Measurements from ENCODE around the gene DDHD1.

DDHD1 gene

DNA sequence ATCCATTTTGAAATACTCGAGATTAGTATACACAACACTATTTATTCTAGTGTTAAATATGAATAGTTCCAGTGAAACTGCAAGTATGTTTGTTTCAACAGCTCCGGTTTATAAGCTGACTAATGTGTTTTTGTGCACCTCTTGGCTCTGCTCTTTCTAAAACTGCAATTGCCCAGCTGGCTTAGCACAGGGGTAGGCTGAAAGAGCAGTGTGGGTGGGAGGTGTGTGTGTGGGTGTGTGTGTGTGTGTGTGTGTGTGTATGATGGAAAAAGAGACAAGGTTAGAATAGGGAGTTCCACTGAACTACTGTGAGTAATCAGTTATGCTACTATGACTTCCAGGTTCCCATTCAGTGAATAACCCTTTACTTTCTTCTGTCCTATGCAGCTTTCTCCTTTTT lies 37.8 kb upstream of the DDHD1 start:
- no peak overlapping the region for H3K18ac ChIP-seq (ENCODE audit: low read depth in 1 of 2, low read length in 2 of 2)

DNA sequence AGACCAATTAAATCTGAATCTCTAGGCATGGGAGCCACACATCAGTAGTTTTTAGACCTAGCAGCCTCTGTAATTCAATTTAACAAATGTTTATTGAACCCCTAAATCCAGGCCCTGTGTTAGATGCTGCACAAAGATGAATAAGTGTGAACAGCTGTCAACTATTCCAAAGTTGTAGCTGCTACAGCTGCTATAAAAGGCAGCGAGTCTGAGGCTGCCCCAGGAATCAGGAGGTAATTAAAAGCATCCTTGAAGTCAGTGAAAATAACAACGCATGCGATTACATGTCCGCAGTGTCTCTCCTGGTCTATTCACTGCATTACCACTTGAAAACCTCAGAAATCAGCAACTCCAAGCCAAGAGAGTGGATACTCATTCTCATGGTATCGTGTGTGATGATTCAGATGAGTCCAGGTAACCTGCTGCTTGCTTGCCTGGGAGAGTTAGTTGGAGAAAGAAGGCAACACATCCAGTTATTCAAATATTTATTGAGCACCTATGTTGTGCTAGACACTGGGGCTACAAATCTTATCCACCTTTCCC lies 34.9 kb upstream of the DDHD1 start:
- Histone ChIP-seq H3K27ac (ENCODE audit: low read length, poor library complexity, severe bottlenecking) (no peak overlapping the region), H2AK5ac (ENCODE audit: low read length, severe bottlenecking) (no peak overlapping the region), H4K91ac (ENCODE audit: low read length) (no peak overlapping the region), H2BK5ac (ENCODE audit: low read depth, low read length, poor library complexity, severe bottlenecking) (no peak overlapping the region), H3K4me3 (ENCODE audit: insufficient read depth in 1 of 2, low read depth in 1 of 2, low read length in 2 of 2) (no peak overlapping the region), H3K4me2 (ENCODE audit: low read length, poor library complexity, severe bottlenecking) (no peak overlapping the region), H3K27me3 (ENCODE audit: control insufficient read depth in 1 of 2, insufficient read depth in 1 of 2, low read length in 2 of 2) (no peaks in the 10 kb centered on the region), H3K9me3 (ENCODE audit: control insufficient read depth, low read length) (no peaks in the 10 kb centered on the region), H4K8ac (ENCODE audit: low read length) (no peak overlapping the region), H3K36me3 (ENCODE audit: control insufficient read depth in 1 of 2, insufficient read depth in 2 of 2, low read depth in 1 of 2, low read length in 2 of 2) (no peaks in the 10 kb centered on the region), H3K9ac (ENCODE audit: low read length) (no peak overlapping the region), H2BK12ac (ENCODE audit: low read length in 2 of 2) (no peak overlapping the region), H3K23ac (ENCODE audit: low read length in 2 of 2) (no peak overlapping the region), H2BK120ac (ENCODE audit: low read depth, low read length) (no peak overlapping the region), H2BK15ac (ENCODE audit: low read depth, poor library complexity, severe bottlenecking) (no peak overlapping the region), H3K14ac (ENCODE audit: low read length in 2 of 2) (no peak overlapping the region), H3K4me1 (ENCODE audit: control insufficient read depth, insufficient read depth, low read depth, low read length) (peaks cover 1% of the 10 kb centered on the region), H3K79me1 (replicated peaks; ENCODE audit: low read length, poor library complexity, severe bottlenecking) (no peaks in the 10 kb centered on the region), H3K18ac (ENCODE audit: low read depth in 1 of 2, low read length in 2 of 2) (no peak overlapping the region), H3K4ac (ENCODE audit: low read depth in 1 of 2, low read length in 2 of 2) (no peak overlapping the region), H2AFZ (ENCODE audit: low read depth, low read length) (no peak overlapping the region)
- WGBS: 74% methylated on average over 4 of the region's 5 CpGs
- no peak for DNase-seq

More for the DNA sequence above, 37.8 kb upstream of the DDHD1 start:
- no peak for DNase-seq
- Histone ChIP-seq H2AK5ac (ENCODE audit: low read length, severe bottlenecking) (no peak overlapping the region), H4K91ac (ENCODE audit: low read length) (no peak overlapping the region), H2AFZ (ENCODE audit: low read depth, low read length) (no peak overlapping the region), H3K4me1 (ENCODE audit: control insufficient read depth, insufficient read depth, low read depth, low read length) (no peaks in the 10 kb centered on the region), H3K4me3 (ENCODE audit: insufficient read depth in 1 of 2, low read depth in 1 of 2, low read length in 2 of 2) (no peak overlapping the region), H3K9me3 (ENCODE audit: control insufficient read depth, low read length) (no peaks in the 10 kb centered on the region), H3K4me2 (ENCODE audit: low read length, poor library complexity, severe bottlenecking) (no peak overlapping the region), H3K27ac (ENCODE audit: low read length, poor library complexity, severe bottlenecking) (no peak overlapping the region), H3K23ac (ENCODE audit: low read length in 2 of 2) (no peak overlapping the region), H2BK15ac (ENCODE audit: low read depth, poor library complexity, severe bottlenecking) (no peak overlapping the region), H3K27me3 (ENCODE audit: control insufficient read depth in 1 of 2, insufficient read depth in 1 of 2, low read length in 2 of 2) (no peaks in the 10 kb centered on the region), H2BK12ac (ENCODE audit: low read length in 2 of 2) (no peak overlapping the region), H2BK5ac (ENCODE audit: low read depth, low read length, poor library complexity, severe bottlenecking) (no peak overlapping the region), H3K36me3 (ENCODE audit: control insufficient read depth in 1 of 2, insufficient read depth in 2 of 2, low read depth in 1 of 2, low read length in 2 of 2) (no peaks in the 10 kb centered on the region), H3K14ac (ENCODE audit: low read length in 2 of 2) (no peak overlapping the region), H3K4ac (ENCODE audit: low read depth in 1 of 2, low read length in 2 of 2) (no peak overlapping the region), H4K8ac (ENCODE audit: low read length) (no peak overlapping the region), H2BK120ac (ENCODE audit: low read depth, low read length) (no peak overlapping the region), H3K79me1 (replicated peaks; ENCODE audit: low read length, poor library complexity, severe bottlenecking) (no peaks in the 10 kb centered on the region), H3K9ac (ENCODE audit: low read length) (no peak overlapping the region)
- WGBS: 89% methylated on average over 1 of the region's 2 CpGs

DNA sequence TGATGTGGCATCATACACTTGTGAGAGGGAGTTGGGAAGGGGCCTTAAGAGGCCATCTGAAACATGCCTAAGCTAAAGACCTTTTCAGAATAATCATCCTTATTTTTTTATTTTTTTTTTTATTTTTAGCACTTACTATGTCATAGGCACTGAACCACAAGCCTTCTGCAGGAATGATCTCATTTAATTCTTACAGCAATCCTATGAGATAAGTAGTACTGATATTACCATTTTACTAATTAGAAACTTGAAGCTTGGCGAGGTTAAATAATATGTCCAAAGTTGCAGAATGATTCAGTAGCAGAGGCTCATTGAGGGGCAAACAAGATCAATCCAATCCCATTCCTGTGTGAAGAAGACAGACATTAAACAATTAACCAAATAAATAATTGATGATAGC lies 33.4 kb upstream of the DDHD1 start:
- Histone ChIP-seq H2BK120ac (ENCODE audit: low read depth, low read length) (no peak overlapping the region), H3K27me3 (ENCODE audit: control insufficient read depth in 1 of 2, insufficient read depth in 1 of 2, low read length in 2 of 2) (no peaks in the 10 kb centered on the region), H3K36me3 (ENCODE audit: control insufficient read depth in 1 of 2, insufficient read depth in 2 of 2, low read depth in 1 of 2, low read length in 2 of 2) (no peaks in the 10 kb centered on the region), H3K9ac (ENCODE audit: low read length) (no peak overlapping the region), H3K4me3 (ENCODE audit: insufficient read depth in 1 of 2, low read depth in 1 of 2, low read length in 2 of 2) (no peak overlapping the region), H3K14ac (ENCODE audit: low read length in 2 of 2) (no peak overlapping the region), H2AK5ac (ENCODE audit: low read length, severe bottlenecking) (no peak overlapping the region), H4K91ac (ENCODE audit: low read length) (no peak overlapping the region), H3K4me1 (ENCODE audit: control insufficient read depth, insufficient read depth, low read depth, low read length) (peaks cover 1% of the 10 kb centered on the region), H3K79me1 (replicated peaks; ENCODE audit: low read length, poor library complexity, severe bottlenecking) (no peaks in the 10 kb centered on the region), H3K4me2 (ENCODE audit: low read length, poor library complexity, severe bottlenecking) (no peak overlapping the region), H2BK15ac (ENCODE audit: low read depth, poor library complexity, severe bottlenecking) (no peak overlapping the region), H4K8ac (ENCODE audit: low read length) (no peak overlapping the region), H2BK12ac (ENCODE audit: low read length in 2 of 2) (no peak overlapping the region), H3K23ac (ENCODE audit: low read length in 2 of 2) (no peak overlapping the region), H3K18ac (ENCODE audit: low read depth in 1 of 2, low read length in 2 of 2) (no peak overlapping the region), H3K4ac (ENCODE audit: low read depth in 1 of 2, low read length in 2 of 2) (no peak overlapping the region), H2AFZ (ENCODE audit: low read depth, low read length) (no peak overlapping the region), H3K27ac (ENCODE audit: low read length, poor library complexity, severe bottlenecking) (no peak overlapping the region), H2BK5ac (ENCODE audit: low read depth, low read length, poor library complexity, severe bottlenecking) (no peak overlapping the region), H3K9me3 (ENCODE audit: control insufficient read depth, low read length) (no peaks in the 10 kb centered on the region)
- WGBS: no CpG with 5 or more reads among the region's 1 CpG
- no peak for DNase-seq

DNA sequence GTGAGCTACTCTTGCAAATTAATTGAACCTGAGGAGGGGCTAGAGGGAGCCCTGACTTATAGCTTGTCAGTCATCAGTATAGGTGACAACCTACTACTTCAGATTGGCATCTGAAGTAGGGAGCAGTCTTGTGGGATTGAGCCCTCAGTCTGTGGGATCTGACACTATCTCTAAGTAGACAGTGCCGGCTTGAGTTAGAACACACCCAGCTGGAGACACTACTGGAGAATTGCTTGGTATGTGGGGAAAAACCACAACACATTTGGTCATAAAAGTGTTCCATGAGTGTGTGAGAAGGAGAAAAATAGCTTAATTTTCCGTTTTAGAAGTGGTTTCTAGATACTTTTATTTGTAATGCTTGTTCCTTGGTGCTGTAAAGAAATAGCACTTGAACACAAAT lies 30.5 kb upstream of the DDHD1 start:
- Histone ChIP-seq H3K4me1 (ENCODE audit: control insufficient read depth, insufficient read depth, low read depth, low read length) (peaks cover 1% of the 10 kb centered on the region), H2BK5ac (ENCODE audit: low read depth, low read length, poor library complexity, severe bottlenecking) (no peak overlapping the region), H2AK5ac (ENCODE audit: low read length, severe bottlenecking) (no peak overlapping the region), H2BK12ac (ENCODE audit: low read length in 2 of 2) (no peak overlapping the region), H4K8ac (ENCODE audit: low read length) (no peak overlapping the region), H3K4me2 (ENCODE audit: low read length, poor library complexity, severe bottlenecking) (no peak overlapping the region), H3K36me3 (ENCODE audit: control insufficient read depth in 1 of 2, insufficient read depth in 2 of 2, low read depth in 1 of 2, low read length in 2 of 2) (no peaks in the 10 kb centered on the region), H4K91ac (ENCODE audit: low read length) (no peak overlapping the region), H3K9ac (ENCODE audit: low read length) (no peak overlapping the region), H3K27ac (ENCODE audit: low read length, poor library complexity, severe bottlenecking) (no peak overlapping the region), H3K23ac (ENCODE audit: low read length in 2 of 2) (no peak overlapping the region), H3K79me1 (replicated peaks; ENCODE audit: low read length, poor library complexity, severe bottlenecking) (no peaks in the 10 kb centered on the region), H3K18ac (ENCODE audit: low read depth in 1 of 2, low read length in 2 of 2) (no peak overlapping the region), H2AFZ (ENCODE audit: low read depth, low read length) (no peak overlapping the region), H3K4ac (ENCODE audit: low read depth in 1 of 2, low read length in 2 of 2) (no peak overlapping the region), H2BK15ac (ENCODE audit: low read depth, poor library complexity, severe bottlenecking) (no peak overlapping the region), H2BK120ac (ENCODE audit: low read depth, low read length) (no peak overlapping the region), H3K9me3 (ENCODE audit: control insufficient read depth, low read length) (no peaks in the 10 kb centered on the region), H3K4me3 (ENCODE audit: insufficient read depth in 1 of 2, low read depth in 1 of 2, low read length in 2 of 2) (no peak overlapping the region), H3K14ac (ENCODE audit: low read length in 2 of 2) (no peak overlapping the region), H3K27me3 (ENCODE audit: control insufficient read depth in 1 of 2, insufficient read depth in 1 of 2, low read length in 2 of 2) (no peaks in the 10 kb centered on the region)
- peak; percentile 63 for DNase-seq
- 48% methylated on average over 2 of the region's 2 CpGs for WGBS
